Neutrophil (primary cell): ENCODE data around the gene CEP104.

Experiments
- H3K27ac ChIP-seq: fragments of 200-600 bp; sonication (generic); 2 replicates; pipeline ENCODE4 v1.5.1; 2016; ENCODE audit warnings: mild to moderate bottlenecking, moderate library complexity
- H3K27me3 ChIP-seq: fragments of 200-600 bp; sonication (generic); 2 replicates; pipeline ENCODE4 v1.6.0; 2016; ENCODE audit warnings: mild to moderate bottlenecking
- H3K36me3 ChIP-seq: fragments of 200-600 bp; sonication (generic); 2 replicates; pipeline ENCODE4 v1.5.1; 2017
- H3K4me1 ChIP-seq, 2 experiments: fragments of 200-600 bp in 1 of 2; sonication (generic) in 1 of 2; 1 replicate in 1 of 2; 2 replicates in 1 of 2; pipeline versions ENCODE4 v1.5.1 to v1.6.1; 2013 to 2016; ENCODE audit warnings: low read depth in 1 of 2, low read length in 1 of 2, mild to moderate bottlenecking in 1 of 2, moderate library complexity in 1 of 2; ENCODE audit not compliant: control insufficient read depth in 1 of 2, insufficient read depth in 1 of 2
- H3K4me3 ChIP-seq, 2 experiments: fragments of 200-600 bp in 1 of 2; sonication (generic) in 1 of 2; 1 replicate in 1 of 2; 2 replicates in 1 of 2; pipeline ENCODE4 v1.5.1; 2013 to 2016; ENCODE audit warnings: low read depth in 1 of 2, low read length in 1 of 2, mild to moderate bottlenecking in 1 of 2, moderate library complexity in 1 of 2
- H3K9me3 ChIP-seq: fragments of 200-600 bp; sonication (generic); 2 replicates; pipeline ENCODE4 v1.5.1; 2016
- TF ChIP-seq, protein P1 (sequence below): fragments of 200-600 bp; sonication (generic); IDR thresholded peaks from 2 replicates; pipeline ENCODE4 v1.5.1; 2016; ENCODE audit warnings: antibody characterized with exemption

CEP104 gene

DNA sequence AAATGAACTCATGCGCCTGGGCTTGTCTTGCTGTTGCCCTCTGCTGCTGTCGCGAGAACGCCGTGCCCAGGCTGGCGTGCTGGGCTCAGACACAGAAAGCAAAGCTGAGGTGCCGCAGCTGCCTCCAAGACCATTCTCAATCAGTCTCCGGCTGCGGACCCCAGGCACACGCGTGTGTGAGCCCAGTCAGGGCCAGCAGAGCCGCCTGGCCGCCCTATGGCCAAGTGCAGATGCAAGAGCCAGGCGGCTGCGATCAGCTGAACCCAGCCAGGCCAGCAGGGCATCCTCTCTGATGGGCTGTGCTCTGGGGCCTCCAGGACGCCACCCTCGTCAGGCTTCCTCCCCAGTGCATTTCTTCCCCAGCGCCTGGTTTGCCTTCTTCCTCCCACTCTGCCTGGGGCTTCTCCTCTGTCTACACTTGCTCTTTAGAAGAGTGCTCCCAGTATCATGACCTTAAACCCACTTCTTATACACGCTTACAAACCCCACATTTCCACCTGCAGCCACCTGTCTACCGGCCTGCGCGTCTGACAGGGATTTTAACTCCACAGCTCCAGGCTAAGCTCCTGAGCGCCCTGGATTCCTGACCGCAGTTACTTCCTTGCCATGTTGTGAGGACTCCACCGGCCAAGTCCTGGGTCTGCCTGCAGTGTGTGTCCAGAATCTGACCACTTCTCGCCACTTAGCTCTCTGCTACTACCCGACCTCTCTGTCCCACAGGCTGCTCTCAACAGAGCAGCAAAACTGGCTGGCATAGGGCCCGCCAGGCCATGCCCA, 39.0 kb downstream of the CEP104 start:
- H3K36me3 ChIP-seq: peaks cover 79% of the 10 kb centered on the region
- H3K4me3 ChIP-seq: no peak overlapping the region
- no peaks in the 10 kb centered on the region for H3K9me3 ChIP-seq
- no peaks in the 10 kb centered on the region for H3K27me3 ChIP-seq
- no peak overlapping the region for H3K27ac ChIP-seq
- TF ChIP-seq, protein P1, sequence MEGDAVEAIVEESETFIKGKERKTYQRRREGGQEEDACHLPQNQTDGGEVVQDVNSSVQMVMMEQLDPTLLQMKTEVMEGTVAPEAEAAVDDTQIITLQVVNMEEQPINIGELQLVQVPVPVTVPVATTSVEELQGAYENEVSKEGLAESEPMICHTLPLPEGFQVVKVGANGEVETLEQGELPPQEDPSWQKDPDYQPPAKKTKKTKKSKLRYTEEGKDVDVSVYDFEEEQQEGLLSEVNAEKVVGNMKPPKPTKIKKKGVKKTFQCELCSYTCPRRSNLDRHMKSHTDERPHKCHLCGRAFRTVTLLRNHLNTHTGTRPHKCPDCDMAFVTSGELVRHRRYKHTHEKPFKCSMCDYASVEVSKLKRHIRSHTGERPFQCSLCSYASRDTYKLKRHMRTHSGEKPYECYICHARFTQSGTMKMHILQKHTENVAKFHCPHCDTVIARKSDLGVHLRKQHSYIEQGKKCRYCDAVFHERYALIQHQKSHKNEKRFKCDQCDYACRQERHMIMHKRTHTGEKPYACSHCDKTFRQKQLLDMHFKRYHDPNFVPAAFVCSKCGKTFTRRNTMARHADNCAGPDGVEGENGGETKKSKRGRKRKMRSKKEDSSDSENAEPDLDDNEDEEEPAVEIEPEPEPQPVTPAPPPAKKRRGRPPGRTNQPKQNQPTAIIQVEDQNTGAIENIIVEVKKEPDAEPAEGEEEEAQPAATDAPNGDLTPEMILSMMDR: no peak
- no peaks in the 10 kb centered on the region for H3K4me1 ChIP-seq

DNA sequence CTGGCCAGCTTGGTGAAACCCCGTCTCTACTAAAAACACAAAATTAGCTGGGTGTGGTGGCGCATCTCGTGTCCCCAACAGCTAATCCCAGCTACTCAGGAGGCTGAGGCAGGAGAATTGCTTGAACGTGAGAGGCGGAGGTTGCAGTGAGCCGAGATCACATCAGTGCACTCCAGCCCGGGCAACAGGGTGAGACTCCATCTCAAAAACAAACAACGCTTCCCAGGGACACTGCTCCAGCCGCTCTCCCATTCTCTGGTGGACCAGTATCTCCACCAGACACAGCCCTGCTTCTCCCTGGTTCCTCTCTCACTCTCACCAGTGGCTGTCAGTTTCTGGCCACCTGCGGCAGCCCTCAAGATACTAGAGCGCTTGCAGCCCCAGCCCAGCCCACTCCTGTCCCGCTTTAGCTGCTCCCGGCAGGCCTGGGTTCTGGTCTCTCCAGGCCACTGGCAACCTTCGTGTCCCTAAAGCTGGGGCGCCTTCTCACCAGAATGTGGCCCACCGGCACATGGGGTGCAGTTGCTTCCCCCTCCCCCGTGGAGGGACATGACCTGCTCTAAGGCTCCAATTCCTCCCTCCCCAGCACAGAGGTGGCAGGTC, 39.8 kb downstream of the CEP104 start:
- Histone ChIP-seq H3K27ac (no peak overlapping the region), H3K4me3 (no peak overlapping the region), H3K9me3 (no peaks in the 10 kb centered on the region), H3K36me3 (peaks cover 71% of the 10 kb centered on the region), H3K4me1 (no peaks in the 10 kb centered on the region), H3K27me3 (no peaks in the 10 kb centered on the region)
- TF ChIP-seq, protein P1: no peak

DNA sequence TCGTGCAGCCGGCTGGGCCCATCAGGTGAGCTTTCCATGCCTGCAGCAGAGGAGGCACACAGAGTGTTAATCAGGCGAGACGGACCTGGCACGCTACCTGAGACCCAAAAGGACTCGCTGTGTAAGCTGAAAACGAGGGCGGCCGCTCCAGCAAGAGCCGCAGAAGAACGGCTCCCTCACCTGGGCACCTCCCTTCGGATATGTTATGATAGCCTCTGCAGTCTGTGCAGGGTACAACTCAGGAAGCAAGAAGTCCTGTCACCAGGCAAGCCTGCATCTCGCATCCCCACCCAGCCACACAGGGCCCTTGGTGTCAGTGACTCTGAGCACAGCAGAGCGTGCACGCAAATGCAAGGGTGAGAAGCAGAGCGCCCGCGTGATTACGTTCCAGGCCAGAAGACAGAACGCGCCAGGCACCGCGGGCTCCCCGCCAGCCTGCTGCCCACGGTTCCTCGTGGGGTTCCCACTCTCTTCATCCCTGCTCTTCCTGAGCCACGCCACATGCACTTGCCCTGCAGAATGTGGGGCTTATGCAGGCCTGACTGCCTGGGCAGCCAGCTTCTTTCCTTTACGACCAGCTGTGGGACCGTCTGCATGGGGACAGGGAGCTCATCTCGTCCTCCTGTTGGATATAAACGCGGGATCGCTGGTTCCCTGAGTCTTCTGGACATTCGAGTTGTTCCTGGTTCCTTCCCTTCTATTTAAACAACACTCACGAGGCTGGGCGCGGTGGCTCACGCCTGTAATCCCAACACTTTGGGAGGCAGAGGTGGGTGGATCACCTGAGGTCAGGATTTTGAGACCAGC, 40.5 kb downstream of the CEP104 start:
- Histone ChIP-seq H3K36me3 (peaks cover 64% of the 10 kb centered on the region), H3K9me3 (no peaks in the 10 kb centered on the region), H3K4me1 (no peaks in the 10 kb centered on the region), H3K27me3 (no peaks in the 10 kb centered on the region), H3K4me3 (no peak overlapping the region), H3K27ac (no peak overlapping the region)
- TF ChIP-seq, protein P1: no peak

DNA sequence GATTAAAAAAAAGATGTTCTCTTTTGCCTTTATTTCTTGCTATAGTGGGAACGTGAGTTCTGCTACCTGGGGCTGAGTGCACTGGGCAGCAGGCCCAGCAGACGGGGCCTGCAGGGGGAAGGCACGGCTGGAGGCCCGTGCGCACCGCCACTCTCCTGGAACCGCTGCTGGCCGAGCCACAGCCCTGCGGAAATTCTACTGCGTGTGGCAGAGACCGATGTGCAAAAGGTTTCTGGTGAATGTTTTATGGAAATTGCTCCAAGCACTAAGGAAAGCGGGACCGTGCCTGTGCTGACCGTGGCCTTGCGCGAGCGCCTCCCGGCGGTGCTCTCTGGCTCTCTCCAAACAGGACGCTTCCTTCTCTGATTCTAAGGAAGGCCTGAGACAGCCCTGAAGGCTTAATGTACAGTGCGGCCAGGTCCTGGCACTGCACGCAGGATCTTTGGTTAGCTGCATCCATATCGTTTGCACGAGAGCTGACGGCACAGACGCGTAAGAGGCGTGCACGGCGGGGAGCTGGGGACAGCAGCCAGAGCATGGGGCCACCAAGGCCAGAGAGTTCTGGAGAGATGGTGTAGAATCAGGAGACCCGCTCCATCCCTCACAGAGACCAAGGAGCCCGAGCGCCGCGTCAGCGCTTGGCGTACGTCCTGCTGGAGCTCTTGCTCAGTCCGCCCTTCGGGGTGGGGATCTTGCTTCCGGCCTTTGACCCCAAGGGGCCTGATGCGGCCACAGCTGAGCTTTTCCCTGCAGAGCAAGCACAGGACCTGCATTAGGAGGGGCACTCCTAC, 42.0 kb downstream of the CEP104 start:
- Histone ChIP-seq H3K9me3 (no peaks in the 10 kb centered on the region), H3K36me3 (peaks cover 49% of the 10 kb centered on the region), H3K4me1 (no peaks in the 10 kb centered on the region), H3K27ac (no peak overlapping the region), H3K27me3 (no peaks in the 10 kb centered on the region), H3K4me3 (no peak overlapping the region)
- TF ChIP-seq, protein P1: no peak

DNA sequence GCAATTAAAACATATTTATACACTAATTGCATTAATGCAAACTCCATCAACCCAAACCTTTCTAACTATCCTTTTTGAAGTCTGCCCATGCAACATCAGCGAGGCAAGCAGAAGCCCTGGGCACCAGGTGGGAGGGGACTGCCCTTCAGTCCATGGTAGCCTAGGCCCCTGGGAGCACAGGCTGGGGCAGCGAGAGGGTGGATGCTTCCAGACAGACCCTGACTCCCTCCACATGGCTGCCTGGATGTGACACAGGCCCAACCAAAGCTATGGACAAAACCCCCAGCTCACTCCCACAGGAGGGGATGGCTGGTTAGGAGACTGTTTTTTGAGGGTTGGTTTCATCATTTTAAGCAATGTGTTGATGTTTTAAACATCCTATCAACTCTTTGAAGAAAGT, 42.9 kb downstream of the CEP104 start:
- Histone ChIP-seq H3K27me3 (no peaks in the 10 kb centered on the region), H3K9me3 (no peaks in the 10 kb centered on the region), H3K4me1 (no peaks in the 10 kb centered on the region), H3K27ac (no peak overlapping the region), H3K36me3 (peaks cover 40% of the 10 kb centered on the region), H3K4me3 (no peak overlapping the region)
- TF ChIP-seq, protein P1: no peak
